PFSK-1 (cell line): Measurements from ENCODE around the gene USP53.

Source experiments
- FOXP2 ChIP-seq: optimal IDR thresholded peaks from 2 replicates; pipeline ENCODE3; 2011; ENCODE audit warnings: borderline replicate concordance, control low read depth, inconsistent platforms; ENCODE audit not compliant: insufficient read depth; ENCODE audit errors: extremely low read length, extremely low read depth
- POLR2AphosphoS5 ChIP-seq: IDR thresholded peaks from 2 replicates; pipeline ENCODE4 v1.6.1; 2012; ENCODE audit warnings: low read depth, mild to moderate bottlenecking, control low read depth, low read length, moderate library complexity
- REST ChIP-seq, 2 experiments: IDR thresholded peaks; 2 replicates each; pipeline versions ENCODE4 v1.6.1 to v1.8.0; 2011 to 2012; ENCODE audit warnings: low read depth in 2 of 2, low read length in 2 of 2, control low read depth in 1 of 2, inconsistent platforms in 1 of 2, mild to moderate bottlenecking in 1 of 2, moderate library complexity in 1 of 2; ENCODE audit not compliant: insufficient read depth in 1 of 2
- SIN3A ChIP-seq: IDR thresholded peaks from 2 replicates; pipeline ENCODE4 v1.6.1; 2012; ENCODE audit warnings: mild to moderate bottlenecking, low read length, moderate library complexity, borderline replicate concordance; ENCODE audit not compliant: insufficient read depth
- TAF1 ChIP-seq: IDR thresholded peaks from 2 replicates; pipeline ENCODE4 v1.6.1; 2012; ENCODE audit warnings: low read length, control low read depth, borderline replicate concordance; ENCODE audit not compliant: insufficient read depth

The USP53 gene

GRCh38 chr4:119184128-119184527, 28.4 kb upstream of the USP53 start:
- TF ChIP-seq POLR2AphosphoS5: no peak
- TF ChIP-seq REST (IDR thresholded peaks at IDR 0.05; ENCODE audit: insufficient read depth in 1 of 2, low read depth in 2 of 2, low read length in 2 of 2): no peak
- no peak for TF ChIP-seq TAF1
- TF ChIP-seq SIN3A: no peak
- no peak for TF ChIP-seq FOXP2

GRCh38 chr4:119189638-119190037, 22.9 kb upstream of the USP53 start:
- TF ChIP-seq TAF1 (no peak), FOXP2 (no peak), POLR2AphosphoS5 (no peak), REST (IDR thresholded peaks at IDR 0.05; ENCODE audit: insufficient read depth in 1 of 2, low read depth in 2 of 2, low read length in 2 of 2) (no peak), SIN3A (no peak)

GRCh38 chr4:119190354-119190753, 22.2 kb upstream of the USP53 start:
- TF ChIP-seq SIN3A (no peak), TAF1 (no peak), POLR2AphosphoS5 (no peak), REST (IDR thresholded peaks at IDR 0.05; ENCODE audit: insufficient read depth in 1 of 2, low read depth in 2 of 2, low read length in 2 of 2) (no peak), FOXP2 (no peak)

GRCh38 chr4:119191505-119191904, 21.0 kb upstream of the USP53 start:
- TF ChIP-seq TAF1 (no peak), REST (IDR thresholded peaks at IDR 0.05; ENCODE audit: insufficient read depth in 1 of 2, low read depth in 2 of 2, low read length in 2 of 2) (no peak), FOXP2 (no peak), POLR2AphosphoS5 (no peak), SIN3A (no peak)

GRCh38 chr4:119197772-119198212, 14.7 kb upstream of the USP53 start:
- no peak for TF ChIP-seq FOXP2
- no peak for TF ChIP-seq TAF1
- no peak for TF ChIP-seq REST (IDR thresholded peaks at IDR 0.05; ENCODE audit: insufficient read depth in 1 of 2, low read depth in 2 of 2, low read length in 2 of 2)
- no peak for TF ChIP-seq POLR2AphosphoS5
- TF ChIP-seq SIN3A: no peak
